ENCODE results near the gene HS6ST3. TPM values are rescaled to one million over a fixed set of nuclear protein-coding genes. Genes with fewer than 3 reads are reported as not detected.

HS6ST3 gene
- total and polyA plus RNA-seq, 9 of the 15 experiments (the other 6 are each of a cell fraction or from before 2014, with no cell fraction given) = not detected

GRCh38 chr13:96573563-96573962 lies 483.7 kb downstream of the HS6ST3 start (continued):
- TF ChIP-seq CHD7 (IDR thresholded peaks at IDR 0.05; ENCODE audit: low read depth, low read length) (no peak), NR2F6 (CRISPR knock-in tag; IDR thresholded peaks at IDR 0.05) (no peak), ZNF695 (CRISPR knock-in tag; IDR thresholded peaks at IDR 0.05) (no peak), ZBTB9 (CRISPR knock-in tag; IDR thresholded peaks at IDR 0.05) (no peak), NBN (IDR thresholded peaks at IDR 0.05; ENCODE audit: low read depth) (no peak), SFPQ (IDR thresholded peaks at IDR 0.05; ENCODE audit: low read depth, low read length) (no peak), ZNF347 (CRISPR knock-in tag; IDR thresholded peaks at IDR 0.05; ENCODE audit: low read depth) (no peak), ETV5 (CRISPR knock-in tag; IDR thresholded peaks at IDR 0.05; ENCODE audit: low read depth) (no peak), RB1 (IDR thresholded peaks at IDR 0.05; ENCODE audit: low read depth) (no peak), NEUROD1 (IDR thresholded peaks at IDR 0.05; ENCODE audit: borderline replicate concordance, low read depth, low read length, partially characterized antibody) (no peak), SMAD1 (IDR thresholded peaks at IDR 0.05; ENCODE audit: low read depth, low read length, partially characterized antibody) (no peak), HMBOX1 (IDR thresholded peaks at IDR 0.05) (no peak)
